HepG2 (cell line): ENCODE data around the gene SLC13A3.

ENCODE experiments used
- CHD2 ChIP-seq: IDR thresholded peaks from 2 replicates; pipeline ENCODE4 v1.6.1; 2011; ENCODE audit warnings: low read depth, low read length, improper control_type of control experiment
- ETV5 ChIP-seq: IDR thresholded peaks from 2 replicates; pipeline ENCODE4 v1.6.1; 2018; ENCODE audit warnings: missing biosample characterization, missing genetic modification reagents, inconsistent platforms, borderline replicate concordance
- TAF1 ChIP-seq: sonication (generic); formaldehyde crosslinking; IDR thresholded peaks from 2 replicates; pipeline ENCODE4 v1.4.0; 2020; ENCODE audit warnings: missing genetic modification reagents
- ZNF253 ChIP-seq: sonication (generic); formaldehyde crosslinking; IDR thresholded peaks from 2 replicates; pipeline ENCODE4 v1.8.0; 2022; ENCODE audit warnings: mild to moderate bottlenecking, missing genetic modification reagents, borderline replicate concordance
- ZNF580 ChIP-seq: IDR thresholded peaks from 2 replicates; pipeline ENCODE4 v1.6.1; 2016; ENCODE audit warnings: low read depth, borderline replicate concordance
- TF ChIP-seq, protein P1 (sequence below): sonication (generic); formaldehyde crosslinking; IDR thresholded peaks from 2 replicates; pipeline ENCODE4 v1.5.0; 2020; ENCODE audit warnings: mild to moderate bottlenecking, missing genetic modification reagents, moderate library complexity

- no peak for TF ChIP-seq TAF1 (CRISPR knock-in tag)
- TF ChIP-seq, protein P1, sequence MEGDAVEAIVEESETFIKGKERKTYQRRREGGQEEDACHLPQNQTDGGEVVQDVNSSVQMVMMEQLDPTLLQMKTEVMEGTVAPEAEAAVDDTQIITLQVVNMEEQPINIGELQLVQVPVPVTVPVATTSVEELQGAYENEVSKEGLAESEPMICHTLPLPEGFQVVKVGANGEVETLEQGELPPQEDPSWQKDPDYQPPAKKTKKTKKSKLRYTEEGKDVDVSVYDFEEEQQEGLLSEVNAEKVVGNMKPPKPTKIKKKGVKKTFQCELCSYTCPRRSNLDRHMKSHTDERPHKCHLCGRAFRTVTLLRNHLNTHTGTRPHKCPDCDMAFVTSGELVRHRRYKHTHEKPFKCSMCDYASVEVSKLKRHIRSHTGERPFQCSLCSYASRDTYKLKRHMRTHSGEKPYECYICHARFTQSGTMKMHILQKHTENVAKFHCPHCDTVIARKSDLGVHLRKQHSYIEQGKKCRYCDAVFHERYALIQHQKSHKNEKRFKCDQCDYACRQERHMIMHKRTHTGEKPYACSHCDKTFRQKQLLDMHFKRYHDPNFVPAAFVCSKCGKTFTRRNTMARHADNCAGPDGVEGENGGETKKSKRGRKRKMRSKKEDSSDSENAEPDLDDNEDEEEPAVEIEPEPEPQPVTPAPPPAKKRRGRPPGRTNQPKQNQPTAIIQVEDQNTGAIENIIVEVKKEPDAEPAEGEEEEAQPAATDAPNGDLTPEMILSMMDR (CRISPR knock-in tag) = no peak
- TF ChIP-seq CHD2 = no peak
- no peak for TF ChIP-seq ETV5 (CRISPR knock-in tag)
- no peak for TF ChIP-seq ZNF580
- no peak for TF ChIP-seq ZNF253 (CRISPR knock-in tag)
Measured at GRCh38 chr20:46666306-46666705, 15.0 kb upstream of the SLC13A3 start.
